ENCODE measurements around the gene KY. TPM values are rescaled to one million over a fixed set of nuclear protein-coding genes. Genes with fewer than 3 reads are reported as not detected.

Gene KY
- polyA plus RNA-seq, 1 donor (not counting 4 experiments of a cell fraction or from before 2014, with no cell fraction given): not detected

- no peak for DNase-seq (ENCODE audit: low read depth, low spot score)
- no peak for FAIRE-seq
- no peaks in the 10 kb centered on the region for H3K36me3 ChIP-seq (ENCODE audit: control insufficient read depth in 2 of 2, extremely low read depth in 1 of 2, insufficient read depth in 2 of 2, low read length in 2 of 2)
- no peak overlapping the region for H3K4me3 ChIP-seq (ENCODE audit: control insufficient read depth in 2 of 3, extremely low read depth in 1 of 3, insufficient read depth in 2 of 3, low read depth in 1 of 3, low read length in 3 of 3)
- H3K27me3 ChIP-seq (ENCODE audit: control insufficient read depth, extremely low read depth, insufficient read depth, low read length): no peaks in the 10 kb centered on the region
- no peaks in the 10 kb centered on the region for H3K79me2 ChIP-seq (ENCODE audit: control insufficient read depth, insufficient read depth, low read length)
- TF ChIP-seq EZH2 (IDR thresholded peaks at IDR 0.05; ENCODE audit: low read length) (no peak), CTCF (optimal IDR thresholded peaks at IDR 0.05 in 1 of 3, IDR thresholded peaks at IDR 0.05 in 1 of 3, conservative IDR thresholded peaks at IDR 0.05 in 1 of 3; ENCODE audit: extremely low read depth in 1 of 3, insufficient read depth in 2 of 3, low read length in 3 of 3) (no peak)
- no peaks in the 10 kb centered on the region for H4K20me1 ChIP-seq (ENCODE audit: control insufficient read depth, extremely low read depth, insufficient read depth, low read length)
- dilution Hi-C loops (cut with MboI; ENCODE audit: extremely low pct_ligation_motif_present, low sequenced_read_pairs): no loop called here
- no peak overlapping the region for H3K9ac ChIP-seq (ENCODE audit: control insufficient read depth, extremely low read depth, insufficient read depth, low read length)
- H3K27ac ChIP-seq (ENCODE audit: control insufficient read depth, insufficient read depth, low read length): no peak overlapping the region
- H2AFZ ChIP-seq (ENCODE audit: control insufficient read depth, low read length): no peak overlapping the region
- H3K4me1 ChIP-seq (ENCODE audit: control insufficient read depth, extremely low read depth, insufficient read depth, low read length): no peaks in the 10 kb centered on the region
- H3K9me1 ChIP-seq (ENCODE audit: control insufficient read depth, extremely low read depth, insufficient read depth, low read length): no peaks in the 10 kb centered on the region
- H3K9me3 ChIP-seq (ENCODE audit: control insufficient read depth, low read depth, low read length): no peaks in the 10 kb centered on the region
- H3K4me2 ChIP-seq (ENCODE audit: control insufficient read depth, extremely low read depth, insufficient read depth, low read depth, low read length): no peak overlapping the region
These were observed 21.9 kb downstream of the KY start for GRCh38 chr3:134628884-134629283.

- dilution Hi-C loops (cut with MboI; ENCODE audit: extremely low pct_ligation_motif_present, low sequenced_read_pairs): no loop called here
- H3K4me1 ChIP-seq (ENCODE audit: control insufficient read depth, extremely low read depth, insufficient read depth, low read length): no peaks in the 10 kb centered on the region
- TF ChIP-seq CTCF (optimal IDR thresholded peaks at IDR 0.05 in 1 of 3, IDR thresholded peaks at IDR 0.05 in 1 of 3, conservative IDR thresholded peaks at IDR 0.05 in 1 of 3; ENCODE audit: extremely low read depth in 1 of 3, insufficient read depth in 2 of 3, low read length in 3 of 3) (no peak), EZH2 (IDR thresholded peaks at IDR 0.05; ENCODE audit: low read length) (no peak)
- H3K9ac ChIP-seq (ENCODE audit: control insufficient read depth, extremely low read depth, insufficient read depth, low read length): no peak overlapping the region
- H3K36me3 ChIP-seq (ENCODE audit: control insufficient read depth in 2 of 2, extremely low read depth in 1 of 2, insufficient read depth in 2 of 2, low read length in 2 of 2): no peaks in the 10 kb centered on the region
- H3K9me3 ChIP-seq (ENCODE audit: control insufficient read depth, low read depth, low read length): no peaks in the 10 kb centered on the region
- no peaks in the 10 kb centered on the region for H3K9me1 ChIP-seq (ENCODE audit: control insufficient read depth, extremely low read depth, insufficient read depth, low read length)
- H3K4me2 ChIP-seq (ENCODE audit: control insufficient read depth, extremely low read depth, insufficient read depth, low read depth, low read length): no peak overlapping the region
- H3K4me3 ChIP-seq (ENCODE audit: control insufficient read depth in 2 of 3, extremely low read depth in 1 of 3, insufficient read depth in 2 of 3, low read depth in 1 of 3, low read length in 3 of 3): no peak overlapping the region
- FAIRE-seq: no peak
- H4K20me1 ChIP-seq (ENCODE audit: control insufficient read depth, extremely low read depth, insufficient read depth, low read length): no peaks in the 10 kb centered on the region
- H2AFZ ChIP-seq (ENCODE audit: control insufficient read depth, low read length): no peak overlapping the region
- H3K27me3 ChIP-seq (ENCODE audit: control insufficient read depth, extremely low read depth, insufficient read depth, low read length): no peaks in the 10 kb centered on the region
- H3K79me2 ChIP-seq (ENCODE audit: control insufficient read depth, insufficient read depth, low read length): no peaks in the 10 kb centered on the region
- no peak overlapping the region for H3K27ac ChIP-seq (ENCODE audit: control insufficient read depth, insufficient read depth, low read length)
- DNase-seq (ENCODE audit: low read depth, low spot score): no peak
These were observed 23.0 kb downstream of the KY start for GRCh38 chr3:134627831-134628230.

Data from keratinocyte (primary cell).